GM12865 (cell line): ENCODE data around the gene AP5M1.
"Not testable (repeated sequence)": the region's sequence is repeated elsewhere in the genome, so short reads cannot be mapped to it uniquely, and the experiment has no call there.

ENCODE experiments used
- DNase-seq: peaks from one replicate; pipeline ENCODE4 v3.0.0; 2010; ENCODE audit warnings: low read depth
- H3K4me3 ChIP-seq: 2 replicates; pipeline ENCODE4 v1.5.1; 2011; ENCODE audit warnings: mild to moderate bottlenecking, low read depth, low read length, control low read depth
- TF ChIP-seq, protein P1 (sequence below): IDR thresholded peaks from 2 replicates; pipeline ENCODE4 v1.5.1; 2011; ENCODE audit warnings: low read length, control low read depth, low read depth, inconsistent platforms; ENCODE audit not compliant: insufficient read depth; ENCODE audit errors: missing control alignments

The AP5M1 gene, protein sequence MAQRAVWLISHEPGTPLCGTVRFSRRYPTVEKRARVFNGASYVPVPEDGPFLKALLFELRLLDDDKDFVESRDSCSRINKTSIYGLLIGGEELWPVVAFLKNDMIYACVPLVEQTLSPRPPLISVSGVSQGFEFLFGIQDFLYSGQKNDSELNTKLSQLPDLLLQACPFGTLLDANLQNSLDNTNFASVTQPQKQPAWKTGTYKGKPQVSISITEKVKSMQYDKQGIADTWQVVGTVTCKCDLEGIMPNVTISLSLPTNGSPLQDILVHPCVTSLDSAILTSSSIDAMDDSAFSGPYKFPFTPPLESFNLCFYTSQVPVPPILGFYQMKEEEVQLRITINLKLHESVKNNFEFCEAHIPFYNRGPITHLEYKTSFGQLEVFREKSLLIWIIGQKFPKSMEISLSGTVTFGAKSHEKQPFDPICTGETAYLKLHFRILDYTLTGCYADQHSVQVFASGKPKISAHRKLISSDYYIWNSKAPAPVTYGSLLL

DNA sequence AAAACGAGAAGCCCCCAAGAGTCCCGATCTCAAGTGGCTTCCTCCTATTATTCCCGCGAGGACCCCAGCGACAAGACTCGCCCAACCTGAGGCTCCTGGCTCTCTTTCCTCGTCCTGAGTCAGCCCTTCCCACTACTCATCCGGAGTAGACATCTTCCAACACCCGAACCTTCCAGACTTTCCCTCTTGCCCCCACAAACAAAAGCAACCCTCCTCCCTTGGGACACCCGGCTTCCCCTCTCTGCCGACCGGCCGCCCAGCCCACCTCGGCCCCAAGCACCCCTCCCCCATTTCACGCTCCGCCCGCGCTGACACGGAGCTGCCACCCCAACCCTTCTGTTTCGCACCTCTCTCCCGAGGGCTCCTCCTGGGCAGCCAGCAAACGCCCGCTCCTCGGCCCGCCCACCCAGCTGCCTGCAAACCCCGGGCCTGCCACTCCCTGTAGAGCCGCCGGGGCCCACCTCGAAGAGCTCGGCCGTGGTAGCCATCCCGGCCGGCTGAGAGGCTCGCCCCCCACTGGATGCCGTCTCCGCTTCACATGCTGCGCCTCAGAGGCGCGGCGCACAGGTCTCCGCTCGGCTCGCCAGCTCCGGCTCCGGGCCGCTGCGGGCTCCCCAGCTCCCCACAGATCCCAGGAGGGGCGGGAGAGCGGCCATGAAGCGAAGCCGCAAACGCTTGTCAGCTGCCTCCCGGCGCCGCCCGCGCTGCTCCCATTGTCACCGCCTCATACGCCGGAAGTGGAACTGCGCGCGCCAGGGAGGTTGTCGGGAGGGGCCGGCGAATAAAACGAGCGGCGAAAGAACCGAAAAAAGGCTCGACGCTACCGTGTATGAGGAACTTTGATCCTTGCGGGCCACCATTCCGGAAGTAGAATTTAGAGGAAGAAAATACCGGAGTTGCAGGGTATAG, at the start of gene AP5M1, which contains the start of gene EXOC5:
AP5M1 (plus strand) TSS at position 811 of the 909 bp plus-strand sequence. CDS start 344 bp downstream, outside the sequence.
EXOC5 (minus strand) TSS at position 745 of the 909 bp plus-strand sequence; CDS start at position 488, 257 bp downstream.
- TF ChIP-seq, protein P1, sequence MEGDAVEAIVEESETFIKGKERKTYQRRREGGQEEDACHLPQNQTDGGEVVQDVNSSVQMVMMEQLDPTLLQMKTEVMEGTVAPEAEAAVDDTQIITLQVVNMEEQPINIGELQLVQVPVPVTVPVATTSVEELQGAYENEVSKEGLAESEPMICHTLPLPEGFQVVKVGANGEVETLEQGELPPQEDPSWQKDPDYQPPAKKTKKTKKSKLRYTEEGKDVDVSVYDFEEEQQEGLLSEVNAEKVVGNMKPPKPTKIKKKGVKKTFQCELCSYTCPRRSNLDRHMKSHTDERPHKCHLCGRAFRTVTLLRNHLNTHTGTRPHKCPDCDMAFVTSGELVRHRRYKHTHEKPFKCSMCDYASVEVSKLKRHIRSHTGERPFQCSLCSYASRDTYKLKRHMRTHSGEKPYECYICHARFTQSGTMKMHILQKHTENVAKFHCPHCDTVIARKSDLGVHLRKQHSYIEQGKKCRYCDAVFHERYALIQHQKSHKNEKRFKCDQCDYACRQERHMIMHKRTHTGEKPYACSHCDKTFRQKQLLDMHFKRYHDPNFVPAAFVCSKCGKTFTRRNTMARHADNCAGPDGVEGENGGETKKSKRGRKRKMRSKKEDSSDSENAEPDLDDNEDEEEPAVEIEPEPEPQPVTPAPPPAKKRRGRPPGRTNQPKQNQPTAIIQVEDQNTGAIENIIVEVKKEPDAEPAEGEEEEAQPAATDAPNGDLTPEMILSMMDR, result peak; percentile 5
- peak; percentile 97 for DNase-seq
- H3K4me3 ChIP-seq, result peak within 1 kb of the TSS; percentile 97

DNA sequence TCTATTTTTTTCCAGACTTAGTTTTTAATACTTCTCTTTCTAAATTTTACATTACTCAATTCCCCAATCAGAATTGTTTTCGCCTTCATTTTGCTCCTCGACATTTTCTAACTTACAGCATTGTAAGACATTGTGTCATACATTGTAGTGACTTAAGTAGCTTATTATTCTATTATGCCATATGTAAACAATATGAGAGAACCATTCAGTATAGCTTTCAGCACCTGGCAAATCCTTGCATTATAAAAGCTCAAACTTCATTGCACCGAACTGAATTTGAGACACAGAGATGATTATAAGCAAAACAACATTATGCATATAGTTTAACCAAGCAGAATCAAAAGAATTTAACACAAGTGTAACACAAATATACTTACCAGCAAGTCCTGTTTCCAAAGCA, 46.8 kb upstream of the AP5M1 start:
- no peak overlapping the region for H3K4me3 ChIP-seq
- TF ChIP-seq, protein P1, result no peak
- DNase-seq, result no peak

- peak; percentile 4 for DNase-seq
- H3K4me3 ChIP-seq, result no peak overlapping the region
- TF ChIP-seq, protein P1, result no peak
Measured at GRCh38 chr14:57227083-57227482, 41.7 kb upstream of the AP5M1 start.

DNA sequence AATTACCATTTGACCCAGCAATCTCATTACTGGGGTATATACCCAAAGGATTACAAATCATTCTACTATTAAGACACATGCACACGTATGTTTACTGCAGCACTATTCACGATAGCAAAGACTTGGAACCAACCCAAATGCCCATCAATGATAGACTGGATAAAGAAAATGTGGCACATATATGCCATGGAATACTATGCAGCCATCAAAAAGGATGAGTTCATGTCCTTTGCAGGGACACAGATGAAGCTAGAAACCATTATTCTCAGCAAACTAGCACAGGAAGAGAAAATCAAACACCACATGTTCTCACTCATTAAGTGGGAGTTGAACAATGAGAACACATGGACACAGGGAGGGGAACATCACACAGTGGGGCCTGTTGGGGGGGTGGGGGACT, 40.5 kb upstream of the AP5M1 start:
- H3K4me3 ChIP-seq, DNase-seq: not testable (repeated sequence)

GRCh38 chr14:57232006-57232405, 36.8 kb upstream of the AP5M1 start:
- H3K4me3 ChIP-seq, result no peak overlapping the region
- TF ChIP-seq, protein P1, result no peak
- DNase-seq, result no peak

GRCh38 chr14:57240115-57240514, 28.7 kb upstream of the AP5M1 start:
- H3K4me3 ChIP-seq, DNase-seq: not testable (repeated sequence)

- no peak for DNase-seq
- TF ChIP-seq, protein P1, result no peak
- H3K4me3 ChIP-seq, result no peak overlapping the region
Measured at GRCh38 chr14:57243320-57243719, 25.5 kb upstream of the AP5M1 start.
